Stimulated activated CD4-positive, alpha-beta T cell treated with anti-CD3 and anti-CD28 coated beads, Interleukin-1b, Interleukin-23, amount 100 ng/mL, for 24 hours (primary cell): ENCODE data around the gene DAGLA.

Source experiments
- DNase-seq, 4 experiments: peaks; one replicate each; pipeline ENCODE4 v3.0.0-alpha.2; 2020; ENCODE audit warnings: low read depth in 4 of 4, low spot score in 1 of 4

DAGLA gene

DNA sequence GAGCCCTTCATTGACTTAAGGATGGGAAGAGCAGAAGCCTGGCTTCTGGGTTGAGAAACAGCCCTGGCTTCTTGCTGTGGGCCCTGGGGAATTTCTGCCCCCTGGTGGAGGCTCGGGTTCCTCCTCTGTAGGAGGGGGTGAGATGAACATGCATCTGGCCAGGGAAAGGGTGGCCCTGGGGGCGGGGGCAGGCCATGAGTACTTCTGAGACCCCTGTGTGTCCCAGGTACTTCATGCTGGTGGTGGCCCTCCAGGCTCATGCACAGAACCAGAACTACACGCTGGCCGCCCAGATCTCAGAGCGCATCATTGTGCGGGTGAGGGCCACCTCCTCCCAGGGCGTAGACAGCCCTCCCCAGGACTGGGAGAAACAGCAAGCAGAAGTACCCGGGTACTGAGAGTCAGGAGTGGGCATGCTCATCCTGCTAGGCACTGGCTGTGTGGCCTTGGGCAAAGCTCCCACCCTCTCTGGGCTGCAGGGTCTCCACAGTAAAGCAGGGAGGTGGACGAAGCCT, 96.4 kb downstream of the DAGLA start:
- DNase-seq = peak in 3 of 4 experiments; percentile 43 to 56 (median 44)

GRCh38 chr11:61777234-61778090, 97.3 kb downstream of the DAGLA start:
- peak in 3 of 4 experiments; percentile 36 to 45 (median 40) for DNase-seq

DNA sequence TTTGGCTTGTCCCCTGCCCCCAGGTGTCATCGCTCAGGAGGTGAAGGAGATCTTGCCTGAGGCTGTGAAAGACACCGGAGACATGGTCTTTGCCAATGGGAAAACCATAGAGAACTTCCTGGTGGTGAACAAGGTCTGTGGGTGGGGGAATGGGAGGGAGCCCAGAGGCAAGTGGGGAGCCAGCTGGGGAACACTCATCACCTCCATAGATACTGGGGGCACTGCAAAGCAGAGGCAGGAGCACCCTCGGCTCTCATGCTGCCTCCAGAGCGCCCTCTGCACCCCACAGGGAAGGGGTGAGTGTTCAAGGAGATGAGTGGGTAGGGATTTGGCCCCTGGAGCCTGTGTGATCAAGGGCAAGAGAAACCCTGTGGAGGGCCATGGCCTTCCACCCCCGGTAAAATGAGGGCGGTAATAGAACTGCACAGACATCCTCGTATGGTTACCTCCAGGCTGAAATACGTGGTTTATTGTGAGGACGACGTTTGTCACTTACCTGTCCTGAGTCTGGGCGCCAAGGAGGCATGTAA, 98.2 kb downstream of the DAGLA start:
- DNase-seq = no peak

DNA sequence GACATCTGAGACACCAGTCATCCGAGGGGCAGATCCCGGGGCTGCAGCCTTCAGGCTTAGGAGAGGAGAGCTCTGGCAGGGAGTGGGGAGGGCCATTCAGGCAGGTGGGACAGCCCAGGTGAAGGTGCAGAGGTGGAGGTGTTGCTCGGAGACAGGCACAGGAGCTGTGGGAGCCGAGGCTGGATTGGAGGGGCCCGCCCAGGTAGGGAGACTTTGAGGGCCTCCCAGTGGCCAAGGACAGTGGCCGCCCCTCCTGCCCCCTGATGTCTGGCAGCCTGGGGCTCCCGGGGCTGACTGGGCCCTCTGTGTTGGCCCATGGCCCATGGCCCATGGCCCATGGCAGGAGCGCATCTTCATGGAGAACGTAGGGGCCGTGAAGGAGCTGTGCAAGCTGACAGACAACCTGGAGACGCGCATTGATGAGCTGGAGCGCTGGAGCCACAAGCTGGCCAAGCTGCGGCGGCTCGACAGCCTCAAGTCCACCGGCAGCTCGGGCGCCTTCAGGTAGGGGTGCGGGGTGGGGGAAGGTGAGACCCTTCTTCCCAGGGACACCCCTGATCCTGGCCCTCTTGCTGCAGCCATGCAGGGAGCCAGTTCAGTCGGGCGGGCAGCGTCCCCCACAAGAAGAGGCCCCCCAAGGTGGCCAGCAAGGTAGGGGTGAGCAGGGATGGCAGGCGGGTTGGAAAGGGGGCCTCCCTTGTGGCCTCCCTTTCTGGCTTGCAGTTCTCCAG, 98.9 kb downstream of the DAGLA start:
- no peak for DNase-seq

- no peak for DNase-seq
These were observed 99.7 kb downstream of the DAGLA start for GRCh38 chr11:61779666-61780525.

DNA sequence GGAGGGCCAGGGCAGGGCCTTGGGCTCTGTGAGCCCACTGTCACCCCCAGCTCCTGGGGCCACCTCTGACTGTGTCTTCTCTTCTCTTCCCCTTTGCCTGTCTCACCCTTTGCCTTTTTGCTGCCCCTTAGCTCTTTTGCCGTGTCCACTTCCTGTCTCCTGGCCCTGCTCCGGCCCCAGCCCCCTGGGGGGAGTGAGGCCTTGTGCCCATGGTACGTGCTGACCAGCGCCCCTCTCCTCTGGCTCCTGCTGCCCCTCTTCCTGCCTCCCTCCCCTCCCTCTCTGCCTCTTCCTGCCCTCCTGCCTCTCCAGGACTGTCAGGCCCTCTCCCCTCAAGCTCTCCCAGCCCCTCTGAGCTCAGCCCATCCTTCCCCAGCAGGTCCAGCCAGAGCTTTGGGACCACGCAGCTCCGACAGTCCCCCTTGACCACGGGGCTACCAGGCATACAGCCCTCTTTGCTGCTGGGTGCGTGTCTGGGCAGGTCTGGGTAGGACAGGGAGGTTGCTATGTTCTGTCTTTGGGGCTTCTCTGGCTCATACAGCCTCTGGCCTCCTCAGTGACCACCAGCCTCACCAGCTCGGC, 100.5 kb downstream of the DAGLA start:
- DNase-seq = no peak

GRCh38 chr11:61781585-61781984, 101.4 kb downstream of the DAGLA start:
- no peak for DNase-seq

DNA sequence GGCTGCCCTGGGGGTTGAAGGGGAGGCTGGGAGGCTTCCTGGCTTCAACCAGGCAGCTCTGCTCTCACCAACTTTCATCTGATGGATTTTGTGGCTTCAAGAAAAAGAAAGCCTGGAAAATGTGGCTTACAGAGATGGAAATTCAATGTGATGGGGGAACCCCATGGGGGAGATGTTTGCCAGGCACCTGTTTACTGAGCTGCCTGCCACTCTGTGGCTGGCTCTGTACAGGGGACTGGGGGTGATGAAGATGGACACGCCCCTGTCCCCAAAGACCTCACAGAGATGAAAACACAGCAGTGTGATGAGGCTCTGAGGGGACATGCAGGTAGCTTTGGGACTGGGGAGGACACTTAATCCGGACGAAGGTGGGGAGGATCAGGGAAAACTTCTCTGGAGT, 102.1 kb downstream of the DAGLA start:
- no peak for DNase-seq

- DNase-seq = no peak
These were observed 102.7 kb downstream of the DAGLA start for GRCh38 chr11:61782841-61783240.

DNA sequence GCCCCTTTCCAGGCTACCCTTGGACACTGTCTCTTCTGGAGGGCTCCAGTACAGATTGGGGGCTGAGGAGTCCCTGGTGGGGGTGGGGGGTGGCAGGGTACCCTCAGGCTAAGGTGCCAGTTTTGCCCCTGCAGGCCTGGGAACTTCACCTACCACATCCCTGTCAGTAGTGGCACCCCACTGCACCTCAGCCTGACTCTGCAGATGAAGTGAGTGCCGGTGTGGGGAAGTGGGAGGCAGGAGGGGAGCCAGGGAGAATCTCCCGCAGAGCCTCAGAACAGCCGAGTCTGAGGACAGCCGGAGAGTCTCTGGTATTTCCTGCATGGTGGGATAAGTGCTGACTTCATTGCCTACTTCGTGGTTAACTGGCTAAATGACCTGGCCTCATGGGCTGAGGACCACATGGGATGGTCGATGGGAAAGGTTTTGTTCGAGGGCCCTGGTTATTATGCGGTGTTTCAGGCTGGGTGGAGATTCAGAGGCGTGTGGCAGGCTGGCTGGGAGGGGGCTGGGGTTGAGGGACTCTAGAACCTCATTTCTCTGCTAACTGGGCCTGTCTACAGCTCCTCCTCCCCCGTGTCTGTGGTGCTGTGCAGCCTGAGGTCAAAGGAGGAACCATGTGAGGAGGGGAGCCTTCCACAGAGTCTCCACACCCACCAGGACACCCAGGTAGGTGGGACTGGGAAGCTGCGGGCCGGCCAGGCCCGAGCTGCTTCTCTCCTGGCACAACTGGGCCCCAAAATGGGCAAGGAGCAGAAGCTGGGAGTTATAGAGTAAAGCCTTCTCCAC, 103.7 kb downstream of the DAGLA start:
- no peak for DNase-seq

- no peak for DNase-seq
These were observed 104.3 kb downstream of the DAGLA start for GRCh38 chr11:61784506-61784805.

GRCh38 chr11:61785837-61786402, 105.7 kb downstream of the DAGLA start:
- DNase-seq = no peak

DNA sequence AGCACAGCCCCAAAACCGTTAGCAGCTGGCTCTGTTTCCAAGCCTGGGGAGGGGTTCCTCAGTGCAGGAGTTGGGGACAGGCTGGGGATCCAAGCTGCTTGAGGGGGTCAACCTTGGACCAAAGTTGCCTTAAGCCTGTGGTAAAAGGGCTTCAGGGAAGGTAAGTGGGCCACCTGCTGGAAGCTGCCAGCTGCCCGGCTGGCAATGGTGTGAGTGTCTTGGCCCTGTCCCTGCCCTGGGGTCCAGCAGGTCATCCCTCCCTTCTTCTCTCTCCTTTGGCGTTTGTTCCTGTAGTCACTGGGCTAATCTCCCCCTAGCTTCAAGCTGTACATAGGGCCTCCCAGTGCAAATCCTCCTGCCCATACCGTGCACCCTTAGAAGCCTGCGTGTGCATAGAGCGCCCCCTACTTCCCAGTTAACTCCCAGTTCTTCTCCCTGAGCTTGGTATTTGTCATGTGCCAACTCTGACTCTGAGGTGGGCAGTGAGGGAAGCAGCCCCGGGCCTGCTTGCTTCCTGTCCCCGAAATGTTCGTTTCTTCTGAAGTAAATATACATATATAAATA, 107.8 kb downstream of the DAGLA start:
- DNase-seq = no peak

DNA sequence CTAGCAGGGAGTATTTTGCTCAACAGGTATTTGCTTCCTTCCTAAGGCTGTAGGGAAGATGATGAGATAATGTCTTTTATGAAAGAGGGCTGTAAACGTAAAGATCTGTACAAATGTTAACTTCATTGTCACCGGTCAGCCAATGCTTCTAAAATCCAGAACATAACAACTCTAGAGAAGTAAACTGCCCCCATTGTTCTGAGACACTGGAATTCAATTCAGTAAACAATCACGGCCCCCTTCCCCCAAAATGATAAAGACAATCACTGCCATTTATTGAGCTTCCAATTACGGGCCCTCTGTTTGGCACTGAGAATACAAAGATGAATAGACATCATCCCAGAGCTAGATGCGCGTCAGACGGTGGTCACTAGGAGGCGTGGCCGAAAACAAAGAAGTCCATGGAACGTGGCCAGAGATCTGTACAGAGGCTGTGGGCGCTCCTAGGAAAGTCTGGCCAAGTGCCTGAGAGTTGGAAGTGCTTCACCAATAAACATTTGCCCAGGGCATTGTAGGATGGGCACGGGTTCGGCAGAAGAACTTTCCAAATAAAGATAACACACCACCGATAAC, 111.6 kb downstream of the DAGLA start:
- DNase-seq = peak in 1 of 4 experiments; percentile 27

DNA sequence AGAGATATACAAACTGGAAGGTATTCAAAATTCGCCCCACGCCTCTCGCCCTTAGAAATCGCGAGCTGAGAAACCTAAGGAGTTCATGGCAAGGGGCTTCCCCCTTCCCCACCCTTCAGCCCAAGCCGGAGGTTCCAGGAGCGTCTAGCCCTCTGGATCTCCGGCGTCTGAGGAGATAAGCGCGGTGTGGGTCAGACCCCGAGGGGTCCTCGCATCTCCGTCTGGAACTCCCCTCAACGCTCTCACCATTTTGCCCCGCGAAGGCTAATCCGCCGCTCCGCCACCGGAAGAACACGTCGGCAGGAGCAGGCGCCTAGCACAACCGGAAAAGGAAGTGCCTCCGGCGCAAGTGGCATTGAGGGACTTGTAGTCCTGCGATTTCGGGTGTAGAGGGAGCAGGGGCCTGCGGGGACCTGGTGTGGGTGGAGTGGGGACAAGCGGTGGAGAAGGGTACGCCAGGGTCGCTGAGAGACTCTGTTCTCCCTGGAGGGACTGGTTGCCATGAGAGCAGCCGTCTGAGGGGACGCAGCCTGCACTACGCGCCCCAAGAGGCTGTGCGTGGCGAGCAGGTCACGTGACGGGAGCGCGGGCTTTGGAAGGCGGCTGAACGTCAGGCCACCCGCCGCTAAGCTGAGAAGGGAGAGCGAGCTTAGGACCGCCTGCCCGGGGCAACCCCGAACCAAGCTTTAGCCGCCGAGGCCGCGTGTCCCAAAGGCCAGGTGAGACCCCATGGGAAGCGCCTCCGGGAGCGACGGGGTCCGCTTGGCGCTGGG, 112.3 kb downstream of the DAGLA start, which contains the start of the genes FEN1 and TMEM258:
Gene FEN1 (plus strand): TSS at position 602 of the 773 bp plus-strand sequence. CDS start 2,451 bp downstream, outside the sequence.
Gene TMEM258 (minus strand): TSS at position 290 of the 773 bp plus-strand sequence. CDS start 41 bp downstream, at position 249.
- DNase-seq = peak; percentile 71 to 83 (median 78)

DNA sequence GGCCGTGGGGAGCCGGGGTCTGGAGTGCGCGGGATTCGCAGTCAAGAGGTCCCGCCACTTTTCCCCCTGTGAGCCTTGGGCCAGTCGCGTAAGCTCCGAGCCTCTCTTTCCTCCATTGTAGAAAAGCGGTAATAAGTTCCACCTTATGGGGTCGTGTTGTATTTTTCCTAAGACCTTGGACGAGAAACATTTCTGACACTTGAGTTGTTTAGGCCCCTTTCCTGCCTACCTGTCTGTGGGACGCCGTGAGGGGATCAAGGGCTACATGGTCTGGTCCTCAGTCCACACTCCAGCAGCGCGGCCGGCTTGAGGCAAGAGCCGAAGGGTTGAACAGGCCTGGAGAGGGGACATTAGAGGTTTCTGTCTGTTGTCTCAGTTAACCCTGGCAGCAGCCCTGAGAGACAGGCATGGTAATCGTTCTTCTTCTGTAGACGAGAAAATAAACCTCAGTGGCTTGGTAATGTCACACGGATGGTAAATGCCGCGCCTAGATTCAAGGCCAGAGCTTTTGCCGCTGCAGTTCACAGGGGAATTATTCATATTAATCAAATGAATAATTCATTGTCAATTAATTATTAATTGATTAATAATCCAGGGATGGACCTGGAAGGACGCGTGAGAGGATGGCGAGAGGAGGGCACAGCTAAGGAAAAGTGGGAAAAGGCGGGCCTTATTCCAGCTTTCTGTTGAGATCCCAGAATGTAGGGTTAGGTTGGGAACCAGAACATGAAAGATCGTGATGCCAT, 113.1 kb downstream of the DAGLA start:
- DNase-seq = no peak

DNA sequence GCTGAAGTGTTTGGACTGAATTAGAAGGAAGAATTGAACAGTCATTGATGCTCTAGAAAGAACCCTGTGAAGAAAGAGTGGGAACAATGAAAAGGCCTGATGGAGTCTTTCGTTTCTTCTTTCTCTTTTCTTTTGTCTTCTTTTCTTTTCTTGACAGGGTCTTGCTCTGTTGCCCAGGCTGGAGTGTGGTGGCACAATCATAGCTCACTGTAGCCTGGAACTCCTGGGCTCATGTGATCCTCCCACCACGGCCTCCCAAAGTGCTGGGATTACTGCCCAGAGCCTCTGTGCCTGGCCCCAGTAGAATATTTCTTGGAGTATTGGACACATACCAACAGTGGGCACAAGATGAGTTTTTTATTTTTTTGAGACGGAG, 113.6 kb downstream of the DAGLA start:
- DNase-seq = no peak
